SH-SY5Y (cell line): ENCODE results near the gene COQ4.

ENCODE experiments used
- GATA2 ChIP-seq: IDR thresholded peaks from 2 replicates; pipeline ENCODE4 v1.6.1; 2011; ENCODE audit warnings: mild to moderate bottlenecking, low read depth, low read length
- GATA3 ChIP-seq: IDR thresholded peaks from 2 replicates; pipeline ENCODE4 v1.6.1; 2011; ENCODE audit warnings: low read depth, mild to moderate bottlenecking, low read length, moderate library complexity

DNA sequence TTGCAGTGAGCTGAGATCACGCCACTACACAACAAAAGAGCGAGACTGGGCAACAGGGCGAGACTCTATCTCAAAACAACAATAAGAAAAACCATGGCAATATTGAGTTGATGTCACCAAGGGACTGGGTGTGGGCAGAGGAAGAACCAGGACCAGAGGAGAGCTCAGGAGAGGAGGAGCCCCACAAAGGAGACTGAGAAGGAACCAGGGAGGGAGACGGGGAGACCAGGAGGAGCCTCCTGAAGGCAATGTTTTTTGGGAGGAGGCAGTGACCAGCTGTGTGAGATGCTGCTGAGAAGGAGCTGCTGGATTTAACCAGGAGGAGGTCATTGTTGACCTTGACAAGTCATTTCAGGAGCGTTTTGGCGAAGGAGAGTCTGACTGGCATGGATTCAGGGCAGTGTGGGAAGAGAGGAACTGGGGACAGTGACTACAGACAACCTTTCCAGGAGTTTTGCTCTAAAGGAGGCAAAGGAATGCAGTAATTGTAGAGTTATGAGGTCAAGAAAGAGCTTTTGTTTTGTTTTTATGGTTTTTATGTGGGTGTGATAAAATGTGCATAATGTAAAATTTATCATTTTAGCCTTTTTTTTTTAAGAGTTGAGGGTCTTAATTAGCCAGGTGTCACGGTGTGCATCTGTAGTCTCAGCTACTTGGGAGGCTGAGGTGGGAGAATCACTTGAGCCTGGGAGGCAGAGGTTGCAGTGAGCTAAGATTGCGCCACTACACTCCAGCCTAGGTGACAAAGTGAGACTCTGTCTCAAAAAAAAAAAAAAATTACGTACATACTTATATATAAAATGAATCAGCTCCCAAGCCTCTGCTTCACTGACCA lies 18.3 kb upstream of the COQ4 start:
- TF ChIP-seq GATA3 (no peak), GATA2 (no peak)
